EL (cell line): ENCODE data around the gene TTC24.
A peak's percentile ranks its signal among the peaks of the same experiment; 100 is the strongest.
"Not testable (repeated sequence)": the region's sequence is repeated elsewhere in the genome, so short reads cannot be mapped to it uniquely, and the experiment has no call there.

Experiments
- DNase-seq: peaks from one replicate; pipeline ENCODE4 v3.0.0-alpha.2; 2016

TTC24 gene

GRCh38 chr1:156590326-156591180 is 11.0 kb downstream of the TTC24 start:
- DNase-seq: no peak

- DNase-seq: no peak
Measured at GRCh38 chr1:156591181-156591431, 11.6 kb downstream of the TTC24 start.

DNA sequence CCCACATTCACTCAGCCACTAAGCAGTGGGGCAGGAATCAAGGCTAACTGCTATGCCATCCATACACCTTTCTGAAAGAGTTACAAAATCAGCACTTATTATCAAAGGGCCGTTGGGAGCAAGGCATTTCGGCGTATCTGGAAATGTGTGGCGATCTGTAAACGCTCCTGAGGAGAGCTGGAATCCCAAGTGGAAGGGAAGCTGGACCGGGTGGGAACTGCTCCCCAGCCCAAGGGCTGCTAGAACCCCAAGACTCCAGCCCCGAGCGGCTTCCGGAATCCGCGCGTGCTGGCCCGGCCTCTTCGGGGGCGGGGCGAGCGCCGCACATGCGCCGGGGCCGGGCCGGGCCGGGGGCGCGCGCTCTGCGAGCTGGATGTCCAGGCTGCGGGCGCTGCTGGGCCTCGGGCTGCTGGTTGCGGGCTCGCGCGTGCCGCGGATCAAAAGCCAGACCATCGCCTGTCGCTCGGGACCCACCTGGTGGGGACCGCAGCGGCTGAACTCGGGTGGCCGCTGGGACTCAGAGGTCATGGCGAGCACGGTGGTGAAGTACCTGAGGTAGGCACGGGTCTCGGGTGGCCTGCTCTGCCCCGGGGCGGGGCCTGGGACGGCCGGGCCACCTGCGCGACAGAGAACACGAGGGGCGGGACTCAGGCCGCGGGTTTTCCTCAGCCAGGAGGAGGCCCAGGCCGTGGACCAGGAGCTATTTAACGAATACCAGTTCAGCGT is 12.1 kb downstream of the TTC24 start, which contains the start of gene NAXE:
NAXE (plus strand) TSS at position 345 of the 726 bp plus-strand sequence; CDS start at position 374, 29 bp downstream.
- peak; percentile 77 for DNase-seq

DNA sequence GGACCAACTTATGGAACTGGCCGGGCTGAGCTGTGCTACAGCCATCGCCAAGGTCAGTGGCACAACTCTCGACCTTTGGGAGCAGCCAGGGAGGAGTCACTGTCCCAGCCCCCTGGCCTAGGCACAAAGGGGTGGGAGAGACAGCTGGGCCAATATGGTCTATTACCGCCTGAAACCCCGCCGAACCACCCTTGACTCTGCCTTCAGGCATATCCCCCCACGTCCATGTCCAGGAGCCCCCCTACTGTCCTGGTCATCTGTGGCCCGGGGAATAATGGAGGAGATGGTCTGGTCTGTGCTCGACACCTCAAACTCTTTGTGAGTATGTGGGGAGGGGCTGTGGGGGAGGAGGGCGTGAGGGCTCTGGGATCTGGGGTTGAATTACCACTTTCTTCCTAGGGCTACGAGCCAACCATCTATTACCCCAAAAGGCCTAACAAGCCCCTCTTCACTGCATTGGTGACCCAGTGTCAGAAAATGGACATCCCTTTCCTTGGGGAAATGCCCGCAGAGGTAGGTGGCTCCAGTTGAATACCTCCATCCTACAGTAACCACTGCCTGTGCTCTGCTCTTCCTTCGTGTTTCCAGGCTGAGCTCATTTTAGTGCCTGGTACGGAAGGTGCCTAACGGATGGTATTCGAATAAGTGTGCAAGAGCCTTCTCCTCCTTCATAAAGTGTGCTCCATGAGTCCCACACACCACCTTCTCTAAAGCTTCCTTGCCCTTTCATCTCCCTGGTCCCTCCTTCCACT is 12.8 kb downstream of the TTC24 start:
- DNase-seq: no peak

DNA sequence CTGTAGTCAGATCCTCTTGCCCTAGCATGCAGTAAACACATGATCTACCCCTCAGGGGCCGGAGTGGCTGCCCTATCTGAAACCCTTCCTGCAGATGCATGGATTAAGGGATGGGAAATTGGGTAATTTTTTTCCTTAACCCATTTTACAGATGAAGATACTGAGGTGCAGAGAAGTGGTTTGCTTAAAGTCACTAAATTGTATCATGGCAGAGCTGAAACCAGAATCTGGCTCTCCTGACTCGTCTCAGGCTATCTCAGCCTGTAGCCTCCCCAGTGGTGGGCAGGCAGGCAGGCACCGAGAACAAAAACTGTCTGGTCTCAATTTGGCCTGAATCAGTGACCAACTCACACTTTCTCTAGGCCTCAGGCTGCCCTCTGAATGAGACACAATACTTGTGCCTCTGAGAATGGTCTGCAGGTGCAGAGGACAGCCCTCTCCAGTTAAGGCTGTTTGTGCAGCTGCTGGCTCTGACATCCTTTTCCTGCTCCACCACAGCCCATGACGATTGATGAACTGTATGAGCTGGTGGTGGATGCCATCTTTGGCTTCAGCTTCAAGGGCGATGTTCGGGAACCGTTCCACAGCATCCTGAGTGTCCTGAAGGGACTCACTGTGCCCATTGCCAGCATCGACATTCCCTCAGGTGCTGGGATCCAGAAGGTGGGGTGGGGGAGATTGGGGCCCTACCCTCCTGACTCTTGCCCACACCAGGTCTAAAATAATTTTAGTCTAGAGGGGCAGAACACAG is 13.6 kb downstream of the TTC24 start:
- DNase-seq: no peak

DNA sequence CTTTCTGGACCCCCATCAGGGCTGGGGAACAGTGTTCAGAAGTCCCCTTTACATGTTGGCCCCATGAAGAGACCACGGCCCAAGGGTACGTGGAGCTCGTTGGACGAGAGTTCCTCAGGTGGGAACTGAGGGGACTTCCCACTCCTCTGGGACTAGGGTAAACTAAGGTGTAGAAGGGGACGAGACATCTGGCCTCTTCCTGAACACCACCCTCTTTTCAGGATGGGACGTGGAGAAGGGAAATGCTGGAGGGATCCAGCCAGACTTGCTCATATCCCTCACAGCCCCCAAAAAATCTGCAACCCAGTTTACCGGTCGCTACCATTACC is 14.1 kb downstream of the TTC24 start:
- DNase-seq: no peak

DNA sequence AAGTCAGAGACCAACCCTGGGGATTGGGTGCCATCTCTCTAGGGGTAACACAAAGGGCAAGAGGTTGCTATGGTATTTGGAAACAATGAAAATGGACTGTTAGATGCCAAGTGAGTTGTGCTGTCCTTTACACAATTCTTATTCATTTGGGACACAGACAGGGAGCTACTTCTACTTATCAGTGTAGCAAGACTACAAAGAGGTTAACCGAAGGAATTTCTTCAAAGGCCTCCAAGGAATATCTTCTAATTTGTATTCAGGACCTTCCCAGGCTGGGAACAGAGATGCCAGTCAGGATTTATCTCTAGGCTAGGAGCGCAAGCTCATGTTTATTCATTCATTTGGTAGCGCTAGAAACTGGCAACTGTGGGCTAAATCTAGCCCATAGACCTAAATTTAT is 14.7 kb downstream of the TTC24 start:
- no peak for DNase-seq

- no peak for DNase-seq
Measured at GRCh38 chr1:156595016-156595415, 15.5 kb downstream of the TTC24 start.

- no peak for DNase-seq
Measured at GRCh38 chr1:156596426-156596825, 16.9 kb downstream of the TTC24 start.

GRCh38 chr1:156598125-156598524 is 18.6 kb downstream of the TTC24 start:
- no peak for DNase-seq

GRCh38 chr1:156598731-156599432 is 19.4 kb downstream of the TTC24 start:
- no peak for DNase-seq

DNA sequence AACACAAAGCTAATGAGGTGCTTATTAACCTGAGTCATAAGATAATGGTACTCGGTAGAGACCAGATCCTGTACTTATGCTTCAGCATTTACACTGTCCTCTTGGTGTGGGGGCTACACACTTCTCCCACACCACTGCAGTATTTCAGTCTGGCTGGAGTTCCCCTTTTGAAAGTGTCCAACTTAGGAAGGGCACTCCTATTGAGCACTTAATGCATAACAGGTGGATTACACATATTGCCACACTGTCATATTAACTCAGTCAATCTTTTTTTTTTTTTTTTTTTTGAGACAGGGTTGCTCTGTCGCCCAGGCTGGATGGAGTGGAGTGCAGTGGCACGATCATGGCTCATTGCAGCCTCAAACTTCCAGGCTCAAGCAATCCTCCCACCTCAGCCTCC is 20.3 kb downstream of the TTC24 start:
- no peak for DNase-seq

GRCh38 chr1:156600733-156601121 is 21.2 kb downstream of the TTC24 start:
- no peak for DNase-seq

DNA sequence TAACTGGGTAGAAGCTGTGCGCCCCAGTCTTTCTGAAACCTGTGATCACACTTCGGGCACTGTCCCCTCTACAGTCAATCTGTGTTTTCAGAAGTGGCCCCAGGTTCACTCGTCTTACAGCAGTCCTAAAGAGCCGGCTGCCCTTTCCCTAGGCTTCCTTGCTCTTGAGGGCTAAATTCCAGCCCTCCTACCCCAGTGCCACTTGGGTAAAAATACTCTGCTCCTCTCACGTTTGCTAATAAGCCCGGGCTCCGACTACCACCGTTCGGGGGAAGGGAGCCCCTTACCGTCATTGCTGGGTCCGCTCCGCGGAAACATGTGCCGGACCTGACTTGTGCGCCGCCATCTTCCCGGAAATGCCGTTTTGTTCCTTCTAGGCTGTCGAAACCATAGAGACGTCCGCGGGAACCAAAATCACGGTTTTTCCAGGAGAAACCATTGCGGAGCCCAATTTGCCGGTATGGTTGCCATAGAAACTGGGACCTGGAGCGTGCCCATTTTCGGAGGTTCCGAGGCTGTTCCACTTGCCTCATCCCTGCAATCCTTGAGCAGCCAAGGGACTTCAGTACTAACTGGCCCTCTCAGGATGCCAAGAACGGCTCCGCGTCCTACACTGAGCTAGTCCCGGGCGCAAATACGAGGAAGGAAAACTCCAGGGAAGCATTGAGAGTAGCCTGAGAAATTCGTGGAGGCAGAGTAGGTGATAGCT is 21.8 kb downstream of the TTC24 start, which contains the start of gene GPATCH4:
GPATCH4 (minus strand) TSS at position 358 of the 709 bp plus-strand sequence.
- peak; percentile 93 for DNase-seq

DNA sequence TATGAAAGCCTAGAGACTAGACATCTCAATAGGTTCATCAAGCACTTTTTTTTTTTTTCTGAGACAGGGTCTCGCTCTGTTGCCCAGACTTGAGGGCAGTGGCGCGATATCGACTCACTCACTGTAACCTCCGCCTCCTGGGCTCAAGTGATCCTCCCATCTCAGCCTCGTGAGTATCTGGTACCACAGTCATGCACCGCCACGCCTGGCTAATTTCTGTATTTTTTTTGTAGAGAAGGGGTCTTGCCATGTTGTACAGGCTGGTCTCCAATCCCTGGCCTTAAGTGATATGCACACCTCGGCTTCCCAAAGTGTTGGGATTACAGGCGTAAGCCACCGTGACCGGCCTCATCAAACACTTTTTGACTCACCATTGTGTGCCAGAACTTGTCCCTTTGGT is 22.4 kb downstream of the TTC24 start:
- no peak for DNase-seq

GRCh38 chr1:156602557-156602993 is 23.1 kb downstream of the TTC24 start:
- DNase-seq: no peak

DNA sequence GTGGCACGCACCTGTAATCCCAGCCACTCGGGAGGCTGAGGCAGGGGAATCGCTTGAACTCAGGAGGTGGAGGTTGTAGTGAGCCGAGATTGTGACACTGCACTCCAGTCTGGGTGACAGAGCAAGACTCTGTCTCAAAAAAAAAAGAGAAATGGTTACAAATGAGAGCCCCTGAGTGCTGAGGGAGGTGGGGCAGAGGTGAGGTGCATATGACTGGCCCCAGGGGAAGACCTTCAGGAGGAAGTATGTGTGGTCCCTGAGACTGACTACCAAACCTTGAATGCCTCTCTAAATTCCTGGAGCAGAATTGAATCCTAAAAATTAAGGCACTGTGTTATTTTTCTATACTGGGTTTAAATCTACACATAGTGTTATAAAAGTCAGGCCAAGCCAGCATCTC is 27.8 kb downstream of the TTC24 start:
- DNase-seq: not testable (repeated sequence)

DNA sequence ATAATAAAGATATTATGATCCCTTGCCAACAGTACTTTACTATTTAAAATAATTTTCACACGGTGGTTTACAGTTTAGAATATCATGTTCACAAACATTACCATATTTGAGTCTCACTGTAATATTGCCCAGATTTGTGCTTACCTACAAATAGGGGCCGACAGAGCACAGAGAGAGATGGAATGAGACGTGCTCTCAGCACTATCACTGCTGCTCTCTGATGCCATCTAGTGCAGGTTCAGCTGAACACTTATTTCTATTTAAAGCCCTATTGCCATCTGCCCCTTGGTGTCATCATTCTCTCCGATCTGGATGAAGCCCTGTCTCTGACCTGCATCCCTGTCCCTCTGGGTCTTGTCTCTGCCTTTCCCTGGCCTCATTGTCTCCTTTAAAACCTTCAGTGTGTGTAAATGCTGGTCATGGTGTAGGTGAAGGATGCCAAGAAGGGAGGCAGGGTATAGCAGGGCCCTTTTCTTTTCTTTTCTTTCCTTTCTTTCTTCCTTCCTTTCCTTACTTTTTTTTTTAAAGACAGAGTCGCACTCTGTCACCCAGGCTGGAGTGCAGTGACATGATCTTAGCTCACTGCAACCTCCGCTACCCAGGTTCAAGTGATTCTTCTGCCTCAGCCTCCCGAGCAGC is 28.6 kb downstream of the TTC24 start:
- peak; percentile 71 for DNase-seq

DNA sequence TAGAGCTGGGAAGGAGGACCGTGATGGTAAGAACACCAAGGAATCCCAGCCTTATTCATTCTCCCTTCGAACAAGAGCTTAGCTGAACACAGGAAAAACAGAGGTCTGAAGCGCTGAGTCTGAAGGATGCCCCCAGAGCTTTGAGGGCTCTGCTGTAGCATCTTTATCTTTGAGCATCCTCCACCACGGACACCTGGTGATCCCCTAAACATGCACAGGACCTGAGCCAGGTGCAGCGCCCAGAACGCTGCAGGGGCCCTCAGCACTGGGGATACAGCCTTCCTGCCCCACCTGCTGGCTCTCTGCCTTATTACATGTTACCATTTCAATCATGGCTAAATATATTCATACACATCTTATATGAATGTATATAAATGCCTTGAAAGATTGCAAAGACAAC is 29.5 kb downstream of the TTC24 start:
- DNase-seq: no peak

DNA sequence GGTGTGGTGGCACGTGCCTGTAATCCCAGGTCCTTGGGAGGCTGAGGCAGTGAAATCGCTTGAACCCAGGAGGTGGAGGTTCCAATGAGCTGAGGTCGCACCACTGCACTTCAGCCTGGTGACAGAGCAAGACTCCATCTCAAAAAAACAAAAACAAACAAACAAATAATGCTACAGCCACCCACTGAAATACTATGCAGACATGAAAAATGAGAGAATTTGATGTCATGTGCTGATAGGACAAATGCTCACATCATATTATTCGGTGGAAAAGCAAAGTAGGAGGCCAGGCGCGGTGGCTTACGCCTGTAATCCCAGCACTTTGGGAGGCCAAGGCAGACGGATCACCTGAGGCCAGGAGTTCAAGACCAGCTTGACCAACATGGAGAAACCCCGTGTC is 30.5 kb downstream of the TTC24 start:
- DNase-seq: not testable (repeated sequence)

DNA sequence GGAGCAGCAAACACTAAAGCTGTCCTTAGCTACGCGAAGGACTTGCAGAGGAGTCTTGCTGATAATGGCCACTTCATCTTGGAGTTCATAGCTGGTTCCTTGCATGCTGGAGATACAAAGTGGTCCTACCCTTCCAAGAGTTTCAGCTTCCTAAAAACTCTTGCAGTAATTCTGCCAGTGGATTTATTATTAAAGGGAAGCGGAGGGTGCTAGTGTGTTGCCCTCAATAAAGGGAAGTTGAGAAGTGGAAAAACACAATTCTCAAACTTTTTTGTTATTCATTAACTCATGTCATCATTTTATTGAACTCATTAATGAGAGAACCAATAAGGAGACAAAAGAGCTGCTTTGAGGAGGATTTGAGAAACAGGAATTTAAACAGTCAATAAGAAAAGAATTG is 33.1 kb downstream of the TTC24 start:
- no peak for DNase-seq
